ENCODE data around the gene DCHS2. TPM values are rescaled to one million over a fixed set of nuclear protein-coding genes. Genes with fewer than 3 reads are reported as not detected.
A peak's percentile ranks its signal among the peaks of the same experiment; 100 is the strongest.

The DCHS2 gene
- total RNA-seq = not detected

- no peak for DNase-seq
These were observed at the start of gene DCHS2 for GRCh38 chr4:154491341-154492271. Gene DCHS2, minus strand, starts transcription at chr4:154491799. Its CDS starts 444 bp downstream, at chr4:154491355.

GRCh38 chr4:154534296-154534695 lies 42.7 kb upstream of the DCHS2 start:
- Mint-ChIP-seq H3K27me3 (no peaks in the 10 kb centered on the region), H3K4me1 (no peaks in the 10 kb centered on the region)

More at GRCh38 chr4:154491341-154492271, at the start of gene DCHS2:
- ChIA-PET POLR2A (no interaction called here), CTCF (no interaction called here)
- Mint-ChIP-seq H3K4me1 (peaks cover 15% of the 10 kb centered on the region), H3K9me3 (no peaks in the 10 kb centered on the region), H3K36me3 (ENCODE audit: low read depth) (no peaks in the 10 kb centered on the region), H3K4me3 (peak within 1 kb of the TSS; percentile 48), H3K27me3 (peaks cover 68% of the 10 kb centered on the region), H3K27ac (no peak within 1 kb of the TSS)

GRCh38 chr4:154529728-154530519 lies 38.3 kb upstream of the DCHS2 start:
- Mint-ChIP-seq H3K36me3 (ENCODE audit: low read depth) (peaks cover 5% of the 10 kb centered on the region), H3K4me1 (peaks cover 3% of the 10 kb centered on the region), H3K27ac (no peak overlapping the region), H3K4me3 (no peak overlapping the region), H3K9me3 (no peaks in the 10 kb centered on the region), H3K27me3 (peaks cover 17% of the 10 kb centered on the region)
- POLR2A ChIA-PET = no interaction called here
- DNase-seq = no peak
- CTCF ChIA-PET = interaction anchor here (1.5 kb wide), 1 partner anchor 20 kb away, joined by 6 read pairs; the partner anchor contains the start of gene PLRG1

More at GRCh38 chr4:154534296-154534695, 42.7 kb upstream of the DCHS2 start:
- Mint-ChIP-seq H3K36me3 (ENCODE audit: low read depth) (peaks cover 20% of the 10 kb centered on the region), H3K4me3 (no peak overlapping the region), H3K9me3 (no peaks in the 10 kb centered on the region), H3K27ac (no peak overlapping the region)
- CTCF ChIA-PET = interaction anchor here (1.5 kb wide), 1 partner anchor 28 kb away, joined by 4 read pairs; no protein-coding TSS in a partner anchor
- no peak for DNase-seq
- POLR2A ChIA-PET = interaction anchor here (1.0 kb wide), 1 partner anchor 16 kb away, joined by 4 read pairs; the partner anchor contains the start of gene PLRG1

GRCh38 chr4:154528869-154529268 lies 37.3 kb upstream of the DCHS2 start:
- ChIA-PET POLR2A (no interaction called here), CTCF (interaction anchor here (1.5 kb wide), 1 partner anchor 21 kb away, joined by 6 read pairs; the partner anchor contains the start of gene PLRG1)
- no peaks in the 10 kb centered on the region for H3K9me3 Mint-ChIP-seq
- no peaks in the 10 kb centered on the region for H3K36me3 Mint-ChIP-seq (ENCODE audit: low read depth)
- DNase-seq = no peak
- no peak overlapping the region for H3K4me3 Mint-ChIP-seq
- peaks cover 3% of the 10 kb centered on the region for H3K4me1 Mint-ChIP-seq
- peaks cover 19% of the 10 kb centered on the region for H3K27me3 Mint-ChIP-seq
- H3K27ac Mint-ChIP-seq = no peak overlapping the region

- no peaks in the 10 kb centered on the region for H3K36me3 Mint-ChIP-seq (ENCODE audit: low read depth)
- peaks cover 21% of the 10 kb centered on the region for H3K27me3 Mint-ChIP-seq
- H3K4me1 Mint-ChIP-seq = peaks cover 3% of the 10 kb centered on the region
- ChIA-PET CTCF (no interaction called here), POLR2A (no interaction called here)
- H3K27ac Mint-ChIP-seq = no peak overlapping the region
- H3K4me3 Mint-ChIP-seq = no peak overlapping the region
- no peaks in the 10 kb centered on the region for H3K9me3 Mint-ChIP-seq
- no peak for DNase-seq
These were observed 35.7 kb upstream of the DCHS2 start for GRCh38 chr4:154527308-154527707.

GRCh38 chr4:154526151-154526550 lies 34.6 kb upstream of the DCHS2 start:
- Mint-ChIP-seq H3K27ac (no peak overlapping the region), H3K9me3 (no peaks in the 10 kb centered on the region), H3K4me3 (no peak overlapping the region), H3K27me3 (peaks cover 21% of the 10 kb centered on the region), H3K36me3 (ENCODE audit: low read depth) (no peaks in the 10 kb centered on the region), H3K4me1 (peaks cover 3% of the 10 kb centered on the region)
- CTCF ChIA-PET = no interaction called here
- POLR2A ChIA-PET = no interaction called here
- DNase-seq = no peak

GRCh38 chr4:154521607-154522006 lies 30.0 kb upstream of the DCHS2 start:
- POLR2A ChIA-PET = no interaction called here
- no peaks in the 10 kb centered on the region for H3K36me3 Mint-ChIP-seq (ENCODE audit: low read depth)
- H3K4me1 Mint-ChIP-seq = peaks cover 3% of the 10 kb centered on the region
- no peak for DNase-seq
- H3K27me3 Mint-ChIP-seq = peaks cover 31% of the 10 kb centered on the region
- CTCF ChIA-PET = no interaction called here
- H3K27ac Mint-ChIP-seq = no peak overlapping the region
- H3K9me3 Mint-ChIP-seq = no peaks in the 10 kb centered on the region
- no peak overlapping the region for H3K4me3 Mint-ChIP-seq

GRCh38 chr4:154519214-154519613 lies 27.6 kb upstream of the DCHS2 start:
- H3K4me1 Mint-ChIP-seq = no peaks in the 10 kb centered on the region
- no peak overlapping the region for H3K27ac Mint-ChIP-seq
- no peaks in the 10 kb centered on the region for H3K9me3 Mint-ChIP-seq
- peaks cover 31% of the 10 kb centered on the region for H3K27me3 Mint-ChIP-seq
- POLR2A ChIA-PET = no interaction called here
- no peak for DNase-seq
- CTCF ChIA-PET = no interaction called here
- no peaks in the 10 kb centered on the region for H3K36me3 Mint-ChIP-seq (ENCODE audit: low read depth)
- H3K4me3 Mint-ChIP-seq = no peak overlapping the region

- Mint-ChIP-seq H3K9me3 (no peaks in the 10 kb centered on the region), H3K36me3 (ENCODE audit: low read depth) (no peaks in the 10 kb centered on the region), H3K27ac (no peak overlapping the region), H3K4me3 (no peak overlapping the region), H3K27me3 (peaks cover 36% of the 10 kb centered on the region), H3K4me1 (no peaks in the 10 kb centered on the region)
- CTCF ChIA-PET = no interaction called here
- no peak for DNase-seq
- POLR2A ChIA-PET = no interaction called here
These were observed 26.0 kb upstream of the DCHS2 start for GRCh38 chr4:154517591-154517990.

GRCh38 chr4:154516318-154517029 lies 24.9 kb upstream of the DCHS2 start:
- H3K9me3 Mint-ChIP-seq = no peaks in the 10 kb centered on the region
- no peak for DNase-seq
- H3K4me1 Mint-ChIP-seq = no peaks in the 10 kb centered on the region
- no peaks in the 10 kb centered on the region for H3K36me3 Mint-ChIP-seq (ENCODE audit: low read depth)
- no peak overlapping the region for H3K4me3 Mint-ChIP-seq
- peaks cover 36% of the 10 kb centered on the region for H3K27me3 Mint-ChIP-seq
- ChIA-PET POLR2A (no interaction called here), CTCF (no interaction called here)
- no peak overlapping the region for H3K27ac Mint-ChIP-seq

- H3K27ac Mint-ChIP-seq = no peak overlapping the region
- ChIA-PET POLR2A (no interaction called here), CTCF (no interaction called here)
- H3K4me3 Mint-ChIP-seq = no peak overlapping the region
- no peaks in the 10 kb centered on the region for H3K36me3 Mint-ChIP-seq (ENCODE audit: low read depth)
- peaks cover 31% of the 10 kb centered on the region for H3K27me3 Mint-ChIP-seq
- DNase-seq = no peak
- no peaks in the 10 kb centered on the region for H3K9me3 Mint-ChIP-seq
- no peaks in the 10 kb centered on the region for H3K4me1 Mint-ChIP-seq
These were observed 20.4 kb upstream of the DCHS2 start for GRCh38 chr4:154511981-154512380.

GRCh38 chr4:154511548-154511947 lies 19.9 kb upstream of the DCHS2 start:
- POLR2A ChIA-PET = no interaction called here
- no peak overlapping the region for H3K27ac Mint-ChIP-seq
- no peak for DNase-seq
- no peaks in the 10 kb centered on the region for H3K4me1 Mint-ChIP-seq
- peaks cover 31% of the 10 kb centered on the region for H3K27me3 Mint-ChIP-seq
- CTCF ChIA-PET = no interaction called here
- H3K9me3 Mint-ChIP-seq = no peaks in the 10 kb centered on the region
- H3K4me3 Mint-ChIP-seq = no peak overlapping the region
- H3K36me3 Mint-ChIP-seq (ENCODE audit: low read depth) = no peaks in the 10 kb centered on the region

- Mint-ChIP-seq H3K27me3 (peaks cover 30% of the 10 kb centered on the region), H3K27ac (no peak overlapping the region), H3K4me3 (no peak overlapping the region), H3K4me1 (no peaks in the 10 kb centered on the region), H3K9me3 (no peaks in the 10 kb centered on the region), H3K36me3 (ENCODE audit: low read depth) (no peaks in the 10 kb centered on the region)
- POLR2A ChIA-PET = no interaction called here
- CTCF ChIA-PET = interaction anchor here (0.9 to 1.9 kb wide), 2 partner anchors 24 to 177 kb away, joined by 3 to 9 read pairs; no protein-coding TSS in a partner anchor
- DNase-seq = no peak
These were observed 15.6 kb upstream of the DCHS2 start for GRCh38 chr4:154507156-154507555.
